K562 (cell line): ENCODE measurements around the gene PTPRR. TPM values are rescaled to one million over a fixed set of nuclear protein-coding genes. Genes with fewer than 3 reads are reported as not detected.

ENCODE experiments used
- ETV1 ChIP-seq: fragments of 450-650 bp; conservative IDR thresholded peaks from 2 replicates; pipeline ENCODE4 v1.6.1; 2016; ENCODE audit warnings: missing genetic modification characterization, control low read depth, low read depth, missing compliant biosample characterization
- HLTF ChIP-seq: fragments of 450-650 bp; IDR thresholded peaks from 2 replicates; pipeline ENCODE4 v1.6.1; 2016
- KLF16 ChIP-seq: IDR thresholded peaks from 2 replicates; pipeline ENCODE4 v1.6.1; 2016; ENCODE audit warnings: antibody characterized with exemption
- KLF6 ChIP-seq: fragments of 250-450 bp; sonication (Bioruptor Pico); IDR thresholded peaks from 2 replicates; pipeline ENCODE4 v1.4.0; 2020; ENCODE audit warnings: mild to moderate bottlenecking, moderate library complexity, borderline replicate concordance
- MCM2 ChIP-seq: fragments of 450-650 bp; IDR thresholded peaks from 2 replicates; pipeline ENCODE4 v1.6.1; 2017; ENCODE audit warnings: low read depth, mild to moderate bottlenecking
- MNT ChIP-seq, 2 experiments: fragments of 450-650 bp; conservative IDR thresholded peaks; 2 replicates each; pipeline ENCODE4 v1.6.1; 2017; ENCODE audit warnings: mild to moderate bottlenecking in 2 of 2, moderate library complexity in 2 of 2
- NONO ChIP-seq, 2 experiments: fragments of 200-400 bp in 1 of 2; fragments of 450-650 bp in 1 of 2; formaldehyde crosslinking in 1 of 2; IDR thresholded peaks; 2 replicates each; pipeline ENCODE4 v1.6.1; 2017; ENCODE audit warnings: low read depth in 2 of 2, mild to moderate bottlenecking in 2 of 2, moderate library complexity in 2 of 2, low read length in 1 of 2
- NR3C1 ChIP-seq: sonication (generic); formaldehyde crosslinking; IDR thresholded peaks from 2 replicates; pipeline ENCODE4 v1.8.1; 2022; ENCODE audit warnings: missing genetic modification reagents
- NR4A1 ChIP-seq, 2 experiments: fragments of 250-450 bp in 1 of 2; fragments of 450-650 bp in 1 of 2; sonication (Bioruptor Pico) in 1 of 2; IDR thresholded peaks; 2 replicates each; pipeline versions ENCODE4 v1.4.0 to v1.6.1; 2016 to 2020; ENCODE audit warnings: mild to moderate bottlenecking in 2 of 2, missing compliant biosample characterization in 1 of 2, missing genetic modification characterization in 1 of 2, moderate library complexity in 1 of 2
- POLR3A ChIP-seq: IDR thresholded peaks from 2 replicates; pipeline ENCODE4 v1.6.1; 2011; ENCODE audit warnings: borderline replicate concordance, mild to moderate bottlenecking, moderate library complexity; ENCODE audit not compliant: insufficient read length, insufficient read depth; ENCODE audit errors: extremely low read depth
- RNF219 ChIP-seq: fragments of 250-450 bp; sonication (Bioruptor Pico); IDR thresholded peaks from 2 replicates; pipeline ENCODE4 v1.5.0; 2022; ENCODE audit warnings: mild to moderate bottlenecking
- SIRT6 ChIP-seq: IDR thresholded peaks from one replicate; pipeline ENCODE4 v1.6.1; 2012; ENCODE audit warnings: low read depth, mild to moderate bottlenecking, control low read depth, inconsistent platforms, low read length, moderate library complexity
- SMARCC2 ChIP-seq: fragments of 450-650 bp; IDR thresholded peaks from 2 replicates; pipeline ENCODE4 v1.6.1; 2017; ENCODE audit warnings: antibody characterized with exemption, moderate library complexity, mild to moderate bottlenecking, low read depth
- SNIP1 ChIP-seq: fragments of 450-650 bp; IDR thresholded peaks from 2 replicates; pipeline ENCODE4 v1.7.1; 2017; ENCODE audit warnings: low read depth, mild to moderate bottlenecking
- ZBTB34 ChIP-seq: fragments of 250-450 bp; sonication (Bioruptor Pico); IDR thresholded peaks from 2 replicates; pipeline ENCODE4 v1.8.0; 2021; ENCODE audit warnings: mild to moderate bottlenecking, moderate library complexity
- ZBTB8A ChIP-seq: fragments of 450-650 bp; IDR thresholded peaks from 2 replicates; pipeline ENCODE4 v1.6.1; 2018; ENCODE audit warnings: mild to moderate bottlenecking, moderate library complexity; ENCODE audit not compliant: partially characterized antibody
- ZBTB9 ChIP-seq: fragments of 450-650 bp; formaldehyde crosslinking; IDR thresholded peaks from 2 replicates; pipeline ENCODE4 v1.4.0; 2020; ENCODE audit warnings: mild to moderate bottlenecking, moderate library complexity
- ZC3H8 ChIP-seq: fragments of 450-650 bp; IDR thresholded peaks from 2 replicates; pipeline ENCODE4 v1.6.1; 2017
- ZKSCAN8 ChIP-seq: fragments of 200-800 bp; sonication (Bioruptor generic); IDR thresholded peaks from 2 replicates; pipeline ENCODE4 v1.6.1; 2016; ENCODE audit warnings: missing genetic modification characterization, missing compliant biosample characterization
- ZNF551 ChIP-seq: fragments of 250-450 bp; sonication (Bioruptor Pico); IDR thresholded peaks from 2 replicates; pipeline ENCODE4 v1.5.0; 2021; ENCODE audit warnings: mild to moderate bottlenecking, moderate library complexity
- ZNF584 ChIP-seq: fragments of 200-800 bp; sonication (Bioruptor generic); IDR thresholded peaks from 2 replicates; pipeline ENCODE4 v1.6.1; 2016; ENCODE audit warnings: low read depth, mild to moderate bottlenecking, missing genetic modification characterization, missing compliant biosample characterization
- ZNF76 ChIP-seq: fragments of 250-450 bp; sonication (Bioruptor Pico); IDR thresholded peaks from 2 replicates; pipeline ENCODE4 v1.4.0; 2020; ENCODE audit warnings: mild to moderate bottlenecking, moderate library complexity, borderline replicate concordance
- polyA plus RNA-seq, 8 experiments: library from polyadenylated mRNA; depleted of rRNA in 4 of 8; stranded (reverse) in 5 of 8; unstranded in 3 of 8; fragments of >200 nt; fragmentation: Nextera tagmentation in 2 of 8; fragmentation: Illumina TruSeq in 1 of 8; extraction: Ambion mirVana in 2 of 8; extraction: Trizol in 1 of 8; gene quantifications; 2 replicates each; pipeline versions ENCODE4 v1.2.1 to v1.2.3, GENCODE V29; 2011 to 2014; ENCODE audit warnings: inconsistent platforms in 1 of 8, missing spikeins in 1 of 8
- total RNA-seq, 7 experiments: library from RNA; depleted of rRNA in 6 of 7; stranded (reverse); fragments of >200 nt in 6 of 7; fragmentation: Illumina TruSeq in 2 of 7; extraction: Trizol in 2 of 7; gene quantifications; 2 replicates each; pipeline versions ENCODE4 v1.2.1 to v1.2.3, GENCODE V29; 2011 to 2021; ENCODE audit warnings: low replicate concordance in 1 of 7

Gene PTPRR
- total and polyA plus RNA-seq, 9 of the 15 experiments (the other 6 are each of a cell fraction or from before 2014, with no cell fraction given): 6.6 to 41.7 (median 12.3) TPM

GRCh38 chr12:70645494-70646317 is 274.8 kb downstream of the PTPRR start (continued):
- TF ChIP-seq MNT (conservative IDR thresholded peaks at IDR 0.05): peak; percentile 28 to 29; a peak in 2 of 4 replicates
- TF ChIP-seq RNF219 (CRISPR knock-in tag): no peak
- no peak for TF ChIP-seq SNIP1
- no peak for TF ChIP-seq HLTF
- no peak for TF ChIP-seq NONO (IDR thresholded peaks at IDR 0.05; ENCODE audit: low read depth in 2 of 2, low read length in 1 of 2)
- no peak for TF ChIP-seq ZNF551
- TF ChIP-seq ZBTB9: no peak; the same call in none of the 2 replicates
- TF ChIP-seq ZC3H8: no peak
- 0 out of 2 replicates have a peak, but pooled peaks have one; percentile 18 for TF ChIP-seq ZNF76 (CRISPR knock-in tag)
- 0 out of 2 replicates have a peak, but pooled peaks have one; percentile 64 for TF ChIP-seq ZNF584 (CRISPR knock-in tag)
- TF ChIP-seq POLR3A: no peak
- TF ChIP-seq SMARCC2: peak; percentile 93
- peak; percentile 94 for TF ChIP-seq ETV1 (tag)
- no peak for TF ChIP-seq ZBTB8A
- no peak for TF ChIP-seq ZBTB34 (CRISPR knock-in tag)
- no peak for TF ChIP-seq SIRT6
- TF ChIP-seq KLF6 (CRISPR knock-in tag): no peak
- no peak for TF ChIP-seq NR3C1 (CRISPR knock-in tag)
- TF ChIP-seq NR4A1 (CRISPR knock-in tag; IDR thresholded peaks at IDR 0.05): no peak
- TF ChIP-seq NR4A1 (tag; IDR thresholded peaks at IDR 0.05): no peak
- TF ChIP-seq MCM2: no peak
- no peak for TF ChIP-seq ZKSCAN8 (CRISPR knock-in tag)
- TF ChIP-seq KLF16: no peak
